ENCODE results near the gene AFF3.

AFF3 gene

GRCh38 chr2:99864561-99865553, 277.5 kb downstream of the AFF3 start:
- in situ Hi-C loops (cut with MboI; ENCODE audit: low sequenced_read_pairs), result no loop called here

GRCh38 chr2:99863903-99864270, 278.5 kb downstream of the AFF3 start:
- in situ Hi-C loops (cut with MboI; ENCODE audit: low sequenced_read_pairs), result no loop called here

GRCh38 chr2:99863236-99863902, 279.0 kb downstream of the AFF3 start:
- in situ Hi-C loops (cut with MboI; ENCODE audit: low sequenced_read_pairs), result no loop called here

GRCh38 chr2:99862566-99862965, 279.8 kb downstream of the AFF3 start:
- in situ Hi-C loops (cut with MboI; ENCODE audit: low sequenced_read_pairs), result no loop called here

GRCh38 chr2:99861376-99861760, 281.0 kb downstream of the AFF3 start:
- in situ Hi-C loops (cut with MboI; ENCODE audit: low sequenced_read_pairs), result no loop called here

- in situ Hi-C loops (cut with MboI; ENCODE audit: low sequenced_read_pairs), result no loop called here
Measured at GRCh38 chr2:99860720-99861375, 281.5 kb downstream of the AFF3 start.

GRCh38 chr2:99858951-99859596, 283.3 kb downstream of the AFF3 start:
- in situ Hi-C loops (cut with MboI; ENCODE audit: low sequenced_read_pairs), result no loop called here

- in situ Hi-C loops (cut with MboI; ENCODE audit: low sequenced_read_pairs), result no loop called here
Measured at GRCh38 chr2:99857867-99858444, 284.4 kb downstream of the AFF3 start.

GRCh38 chr2:99857372-99857771, 285.0 kb downstream of the AFF3 start:
- in situ Hi-C loops (cut with MboI; ENCODE audit: low sequenced_read_pairs), result no loop called here

- in situ Hi-C loops (cut with MboI; ENCODE audit: low sequenced_read_pairs), result no loop called here
Measured at GRCh38 chr2:99856119-99856518, 286.3 kb downstream of the AFF3 start.

GRCh38 chr2:99854236-99854852, 288.0 kb downstream of the AFF3 start:
- in situ Hi-C loops (cut with MboI; ENCODE audit: low sequenced_read_pairs), result no loop called here

GRCh38 chr2:99852956-99853355, 289.4 kb downstream of the AFF3 start:
- in situ Hi-C loops (cut with MboI; ENCODE audit: low sequenced_read_pairs), result no loop called here

- in situ Hi-C loops (cut with MboI; ENCODE audit: low sequenced_read_pairs), result no loop called here
Measured at GRCh38 chr2:99852376-99852934, 289.9 kb downstream of the AFF3 start.

- in situ Hi-C loops (cut with MboI; ENCODE audit: low sequenced_read_pairs), result no loop called here
Measured at GRCh38 chr2:99851811-99852210, 290.6 kb downstream of the AFF3 start.

- in situ Hi-C loops (cut with MboI; ENCODE audit: low sequenced_read_pairs), result no loop called here
Measured at GRCh38 chr2:99851089-99851488, 291.3 kb downstream of the AFF3 start.

GRCh38 chr2:99850084-99850710, 292.2 kb downstream of the AFF3 start:
- in situ Hi-C loops (cut with MboI; ENCODE audit: low sequenced_read_pairs), result no loop called here

- in situ Hi-C loops (cut with MboI; ENCODE audit: low sequenced_read_pairs), result no loop called here
Measured at GRCh38 chr2:99846462-99847107, 295.8 kb downstream of the AFF3 start.

GRCh38 chr2:99845296-99845695, 297.1 kb downstream of the AFF3 start:
- in situ Hi-C loops (cut with MboI; ENCODE audit: low sequenced_read_pairs), result no loop called here

GRCh38 chr2:99842451-99842850, 299.9 kb downstream of the AFF3 start:
- in situ Hi-C loops (cut with MboI; ENCODE audit: low sequenced_read_pairs), result no loop called here

Measured in hTERT RPE-1 (cell line).